ENCODE data around the gene NCKAP5.

- TF ChIP-seq, protein P1, sequence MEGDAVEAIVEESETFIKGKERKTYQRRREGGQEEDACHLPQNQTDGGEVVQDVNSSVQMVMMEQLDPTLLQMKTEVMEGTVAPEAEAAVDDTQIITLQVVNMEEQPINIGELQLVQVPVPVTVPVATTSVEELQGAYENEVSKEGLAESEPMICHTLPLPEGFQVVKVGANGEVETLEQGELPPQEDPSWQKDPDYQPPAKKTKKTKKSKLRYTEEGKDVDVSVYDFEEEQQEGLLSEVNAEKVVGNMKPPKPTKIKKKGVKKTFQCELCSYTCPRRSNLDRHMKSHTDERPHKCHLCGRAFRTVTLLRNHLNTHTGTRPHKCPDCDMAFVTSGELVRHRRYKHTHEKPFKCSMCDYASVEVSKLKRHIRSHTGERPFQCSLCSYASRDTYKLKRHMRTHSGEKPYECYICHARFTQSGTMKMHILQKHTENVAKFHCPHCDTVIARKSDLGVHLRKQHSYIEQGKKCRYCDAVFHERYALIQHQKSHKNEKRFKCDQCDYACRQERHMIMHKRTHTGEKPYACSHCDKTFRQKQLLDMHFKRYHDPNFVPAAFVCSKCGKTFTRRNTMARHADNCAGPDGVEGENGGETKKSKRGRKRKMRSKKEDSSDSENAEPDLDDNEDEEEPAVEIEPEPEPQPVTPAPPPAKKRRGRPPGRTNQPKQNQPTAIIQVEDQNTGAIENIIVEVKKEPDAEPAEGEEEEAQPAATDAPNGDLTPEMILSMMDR (conservative IDR thresholded peaks at IDR 0.05): no peak
- no peak for TF ChIP-seq EZH2 (IDR thresholded peaks at IDR 0.05; ENCODE audit: low read depth)
These were observed 128.7 kb downstream of the NCKAP5 start for GRCh38 chr2:133439565-133439920.
